Inferior parietal cortex (tissue), 1 donor: ENCODE measurements around the gene SGPP1.
A peak's percentile ranks its signal among the peaks of the same experiment; 100 is the strongest.
"Not testable (repeated sequence)": the region's sequence is repeated elsewhere in the genome, so short reads cannot be mapped to it uniquely, and the experiment has no call there.

Experiments used
- DNase-seq: peaks from one replicate; pipeline ENCODE4 v3.0.0-alpha.2; 2016; ENCODE audit errors: extremely low spot score

The SGPP1 gene

GRCh38 chr14:63673886-63674497 is 53.9 kb downstream of the SGPP1 start:
- no peak for DNase-seq

- no peak for DNase-seq
Observed at GRCh38 chr14:63673255-63673654, 54.6 kb downstream of the SGPP1 start.

- no peak for DNase-seq
Observed at GRCh38 chr14:63672417-63673180, 55.3 kb downstream of the SGPP1 start.

- no peak for DNase-seq
Observed at GRCh38 chr14:63671987-63672386, 55.9 kb downstream of the SGPP1 start.

- no peak for DNase-seq
Observed at GRCh38 chr14:63670692-63671091, 57.2 kb downstream of the SGPP1 start.

- DNase-seq, result no peak
Observed at GRCh38 chr14:63666335-63666734, 61.5 kb downstream of the SGPP1 start.

GRCh38 chr14:63663428-63664341 is 64.2 kb downstream of the SGPP1 start:
- no peak for DNase-seq

GRCh38 chr14:63662776-63663175 is 65.1 kb downstream of the SGPP1 start:
- DNase-seq, result no peak

GRCh38 chr14:63661881-63662280 is 66.0 kb downstream of the SGPP1 start:
- DNase-seq, result not testable (repeated sequence)

GRCh38 chr14:63659726-63660125 is 68.1 kb downstream of the SGPP1 start:
- DNase-seq, result peak; percentile 71

GRCh38 chr14:63656194-63656593 is 71.7 kb downstream of the SGPP1 start:
- DNase-seq, result no peak

GRCh38 chr14:63654936-63655335 is 72.9 kb downstream of the SGPP1 start:
- no peak for DNase-seq

GRCh38 chr14:63654346-63654745 is 73.5 kb downstream of the SGPP1 start:
- no peak for DNase-seq

- DNase-seq, result no peak
Observed at GRCh38 chr14:63652406-63652805, 75.5 kb downstream of the SGPP1 start.

GRCh38 chr14:63650256-63650952 is 77.5 kb downstream of the SGPP1 start:
- DNase-seq, result peak; percentile 34

- no peak for DNase-seq
Observed at GRCh38 chr14:63647696-63648410, 80.0 kb downstream of the SGPP1 start.

- no peak for DNase-seq
Observed at GRCh38 chr14:63644741-63645140, 83.1 kb downstream of the SGPP1 start.

- DNase-seq, result no peak
Observed at GRCh38 chr14:63642656-63643382, 85.0 kb downstream of the SGPP1 start.

- DNase-seq, result peak; percentile 98
Observed at GRCh38 chr14:63642229-63642611, 85.6 kb downstream of the SGPP1 start.

GRCh38 chr14:63641473-63642228 is 86.2 kb downstream of the SGPP1 start, which contains the start of gene WDR89:
Gene WDR89 (minus strand): TSS chr14:63641871. CDS start chr14:63599942, 41,929 bp downstream.
- peak; percentile 100 for DNase-seq
